GM13976 (cell line): ENCODE measurements around the gene ABCF1.

Source experiments
- DNase-seq: peaks from one replicate; pipeline ENCODE4 v3.0.0; 2012; ENCODE audit warnings: low spot score
- CTCF ChIP-seq: IDR thresholded peaks from 2 replicates; pipeline ENCODE4 v1.5.1; 2012; ENCODE audit warnings: borderline replicate concordance, mild to moderate bottlenecking; ENCODE audit not compliant: insufficient read depth; ENCODE audit errors: extremely low read depth, missing control alignments, control extremely low read depth
- in situ Hi-C: fragments of 300-500 bp; cut with MboI; formaldehyde crosslinking; loops from one replicate; pipeline ENCODE4 v1.12.0; 2022; ENCODE audit warnings: low sequenced_read_pairs, mixed read lengths, inconsistent platforms; ENCODE audit not compliant: unreplicated experiment

The ABCF1 gene

GRCh38 chr6:30641048-30641447, 69.8 kb downstream of the ABCF1 start:
- DNase-seq = no peak
- TF ChIP-seq CTCF = no peak
- in situ Hi-C loops = no loop called here
